OCI-LY3 (cell line): Measurements from ENCODE around the gene TMEM198.

ENCODE experiments used
- EZH2phosphoT487 ChIP-seq: fragments of 200-600 bp; shearing (Covaris generic); IDR thresholded peaks from 2 replicates; pipeline ENCODE4 v1.6.1; 2018; ENCODE audit warnings: antibody characterized with exemption, mixed run types, low read depth
- TF ChIP-seq, protein P1 (sequence below): fragments of 200-600, 300-600 bp; sonication (generic); IDR thresholded peaks from 2 replicates; pipeline ENCODE4 v1.5.1; 2014; ENCODE audit warnings: antibody characterized with exemption, low read length, low read depth

DNA sequence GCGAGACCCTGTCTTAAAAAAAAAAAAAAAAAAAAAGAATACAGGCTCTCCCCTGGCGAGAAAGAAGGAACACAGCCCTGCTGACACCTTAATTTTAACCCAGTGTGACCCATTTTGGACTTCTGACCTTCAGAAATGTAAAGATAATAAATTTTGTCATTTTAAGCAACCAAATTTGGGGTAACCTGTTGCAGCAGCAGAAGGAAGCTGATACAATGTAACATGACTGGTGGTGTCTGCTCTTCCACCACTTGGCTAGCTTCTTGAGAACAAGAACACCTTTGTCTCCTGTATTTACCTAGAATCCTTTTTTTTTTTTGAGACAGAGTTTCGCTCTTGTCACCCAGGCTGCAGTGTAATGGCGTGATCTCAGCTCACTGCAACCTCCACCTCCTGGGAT lies 47.3 kb downstream of the TMEM198 start:
- TF ChIP-seq, protein P1, sequence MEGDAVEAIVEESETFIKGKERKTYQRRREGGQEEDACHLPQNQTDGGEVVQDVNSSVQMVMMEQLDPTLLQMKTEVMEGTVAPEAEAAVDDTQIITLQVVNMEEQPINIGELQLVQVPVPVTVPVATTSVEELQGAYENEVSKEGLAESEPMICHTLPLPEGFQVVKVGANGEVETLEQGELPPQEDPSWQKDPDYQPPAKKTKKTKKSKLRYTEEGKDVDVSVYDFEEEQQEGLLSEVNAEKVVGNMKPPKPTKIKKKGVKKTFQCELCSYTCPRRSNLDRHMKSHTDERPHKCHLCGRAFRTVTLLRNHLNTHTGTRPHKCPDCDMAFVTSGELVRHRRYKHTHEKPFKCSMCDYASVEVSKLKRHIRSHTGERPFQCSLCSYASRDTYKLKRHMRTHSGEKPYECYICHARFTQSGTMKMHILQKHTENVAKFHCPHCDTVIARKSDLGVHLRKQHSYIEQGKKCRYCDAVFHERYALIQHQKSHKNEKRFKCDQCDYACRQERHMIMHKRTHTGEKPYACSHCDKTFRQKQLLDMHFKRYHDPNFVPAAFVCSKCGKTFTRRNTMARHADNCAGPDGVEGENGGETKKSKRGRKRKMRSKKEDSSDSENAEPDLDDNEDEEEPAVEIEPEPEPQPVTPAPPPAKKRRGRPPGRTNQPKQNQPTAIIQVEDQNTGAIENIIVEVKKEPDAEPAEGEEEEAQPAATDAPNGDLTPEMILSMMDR = no peak
- TF ChIP-seq EZH2phosphoT487 = no peak
